Activated CD8-positive, alpha-beta memory T cell treated with anti-CD3 and anti-CD28 coated beads, Interleukin-2, amount 50 U/mL, for 1 hour (primary cell): ENCODE measurements around the gene TMEM30B.

Experiments used
- DNase-seq: peaks from one replicate; pipeline ENCODE4 v3.0.0-alpha.2; 2020; ENCODE audit errors: extremely low read depth

The TMEM30B gene

GRCh38 chr14:61300209-61300608, 19.1 kb upstream of the TMEM30B start:
- DNase-seq, result no peak

GRCh38 chr14:61298824-61299223, 17.7 kb upstream of the TMEM30B start:
- DNase-seq, result no peak

- DNase-seq, result no peak
Measured at GRCh38 chr14:61297581-61297980, 16.4 kb upstream of the TMEM30B start.

GRCh38 chr14:61296719-61297502, 15.8 kb upstream of the TMEM30B start:
- no peak for DNase-seq

- no peak for DNase-seq
Measured at GRCh38 chr14:61296151-61296550, 15.0 kb upstream of the TMEM30B start.

GRCh38 chr14:61290701-61291100, 9.6 kb upstream of the TMEM30B start:
- DNase-seq, result no peak

- DNase-seq, result no peak
Measured at GRCh38 chr14:61288720-61289119, 7.6 kb upstream of the TMEM30B start.

GRCh38 chr14:61288228-61288627, 7.1 kb upstream of the TMEM30B start:
- DNase-seq, result no peak

- no peak for DNase-seq
Measured at GRCh38 chr14:61287196-61287595, 6.1 kb upstream of the TMEM30B start.

- DNase-seq, result no peak
Measured at GRCh38 chr14:61285364-61285763, 4.2 kb upstream of the TMEM30B start.

- no peak for DNase-seq
Measured at GRCh38 chr14:61284001-61284400, 2.9 kb upstream of the TMEM30B start.

GRCh38 chr14:61282746-61283145, 1.6 kb upstream of the TMEM30B start:
- no peak for DNase-seq

GRCh38 chr14:61281948-61282275, 774 bp upstream of the TMEM30B start:
- no peak for DNase-seq

GRCh38 chr14:61280526-61281185, 482 bp downstream of the TMEM30B start:
- peak; percentile 47 for DNase-seq

- no peak for DNase-seq
Measured at GRCh38 chr14:61280092-61280525, 1.0 kb downstream of the TMEM30B start.

- DNase-seq, result no peak
Measured at GRCh38 chr14:61279082-61279481, 2.1 kb downstream of the TMEM30B start.

- no peak for DNase-seq
Measured at GRCh38 chr14:61277784-61278183, 3.4 kb downstream of the TMEM30B start.

GRCh38 chr14:61277232-61277631, 3.9 kb downstream of the TMEM30B start:
- no peak for DNase-seq

- DNase-seq, result no peak
Measured at GRCh38 chr14:61271552-61271951, 9.6 kb downstream of the TMEM30B start.

- no peak for DNase-seq
Measured at GRCh38 chr14:61270714-61271113, 10.4 kb downstream of the TMEM30B start.

GRCh38 chr14:61269321-61270083, 11.6 kb downstream of the TMEM30B start:
- peak; percentile 51 for DNase-seq

- no peak for DNase-seq
Measured at GRCh38 chr14:61268812-61269211, 12.3 kb downstream of the TMEM30B start.
